H7 (cell line): ENCODE data around the gene CLC. TPM values are rescaled to one million over a fixed set of nuclear protein-coding genes. Genes with fewer than 3 reads are reported as not detected.

Source experiments
- total RNA-seq: library from RNA; depleted of rRNA; stranded (reverse); fragments of >200 nt; shearing (Covaris generic); gene quantifications from 2 replicates; pipeline ENCODE4 v1.2.3, GENCODE V29; 2014; rRNA removed

Gene CLC
- total RNA-seq, 1 experiment from 2014 or later: not detected

Other genes with a start within 250 kb of the CLC start
- gene DLL3, start 239.1 kb downstream of the CLC start, total RNA-seq: 2.1 and 2.6 TPM in 2 replicates
- 3.1 and 4.4 TPM in 2 replicates for gene SELENOV, start 222.9 kb downstream of the CLC start, total RNA-seq
- gene EID2B, start 205.2 kb downstream of the CLC start, total RNA-seq: 2.4 and 4.0 TPM in 2 replicates
- gene EID2, start 197.9 kb downstream of the CLC start, total RNA-seq: 14.9 and 18.4 TPM in 2 replicates
- gene LGALS13, start 135.5 kb downstream of the CLC start, total RNA-seq: not detected in 2 replicates
- gene LGALS16, start 82.1 kb downstream of the CLC start, total RNA-seq: not detected in 2 replicates
- gene LGALS14, start 33.5 kb downstream of the CLC start, total RNA-seq: not detected in 2 replicates
- gene LEUTX, start 40.8 kb upstream of the CLC start, total RNA-seq: not detected in 2 replicates
- gene DYRK1B, start 96.1 kb upstream of the CLC start, total RNA-seq: 5.4 and 6.9 TPM in 2 replicates
- 376 and 414 TPM in 2 replicates for gene FBL, start 108.3 kb upstream of the CLC start, total RNA-seq
- 0.10 and 0.22 TPM in 2 replicates for gene FCGBP, start 196.6 kb upstream of the CLC start, total RNA-seq
- 153 and 227 TPM in 2 replicates for gene PSMC4, start 233.1 kb upstream of the CLC start, total RNA-seq